Body of pancreas (tissue), 4 donors: Measurements from ENCODE around the gene COBL. TPM values are rescaled to one million over a fixed set of nuclear protein-coding genes. Genes with fewer than 3 reads are reported as not detected.
"Not testable (repeated sequence)": the region's sequence is repeated elsewhere in the genome, so short reads cannot be mapped to it uniquely, and the experiment has no call there.

Source experiments
- ATAC-seq: fragments of 150-250 bp; one replicate; pipeline ENCODE4 v1.9.1; 2016
- DNase-seq, 4 donors: peaks; one replicate each; pipeline ENCODE4 v3.0.0-alpha.2; 2019
- H3K27ac ChIP-seq, 4 donors: fragments of 200-600 bp; sonication (generic); 1 replicate in 3 of 4; 2 replicates in 1 of 4; pipeline versions ENCODE4 v1.5.1 to v1.6.1; 2016 to 2019; ENCODE audit warnings: mild to moderate bottlenecking in 1 of 4, mixed read lengths in 1 of 4, moderate library complexity in 1 of 4
- H3K27me3 ChIP-seq, 2 donors: fragments of 200-600 bp; sonication (generic); one replicate each; pipeline ENCODE4 v1.6.0; 2016; ENCODE audit warnings: mild to moderate bottlenecking in 1 of 2
- H3K36me3 ChIP-seq, 2 donors: fragments of 200-600 bp; sonication (generic); replicated peaks in 1 of 2; 2 replicates each; pipeline ENCODE4 v1.5.1; 2016; ENCODE audit warnings: low read depth in 2 of 2; ENCODE audit not compliant: insufficient read depth in 1 of 2
- H3K4me1 ChIP-seq: fragments of 200-600 bp; sonication (generic); one replicate; pipeline ENCODE4 v1.6.0; 2016
- H3K4me3 ChIP-seq, 2 donors: fragments of 200-600 bp; sonication (generic); 1 replicate in 1 of 2; 2 replicates in 1 of 2; pipeline ENCODE4 v1.5.1; 2016 to 2019
- H3K9me3 ChIP-seq, 3 donors: fragments of 200-600 bp; sonication (generic); 1 replicate in 2 of 3; 2 replicates in 1 of 3; pipeline ENCODE4 v1.5.1; 2016
- CTCF ChIP-seq, 7 experiments: fragments of 450-650 bp in 4 of 7; fragments of 200-600 bp in 3 of 7; sonication (generic) in 3 of 7; IDR thresholded peaks; one replicate each; pipeline ENCODE4 v1.5.1; 2016 to 2019; ENCODE audit warnings: antibody characterized with exemption in 7 of 7
- POLR2A ChIP-seq, 3 donors: fragments of 450-650 bp; IDR thresholded peaks; one replicate each; pipeline ENCODE4 v1.6.1; 2016; ENCODE audit warnings: antibody characterized with exemption in 3 of 3, mild to moderate bottlenecking in 2 of 3
- WGBS, 2 donors: methylation state at CpG; one replicate each; pipeline ENCODE4 v1.1.5; 2017; 5-methylcytosine and 5-hydroxymethylcytosine counted together
- intact Hi-C: fragments of 100-400 bp; cut with DNase I; formaldehyde crosslinking; loops from one replicate; pipeline ENCODE4 v1.15.1; 2023
- total RNA-seq, 2 donors: library from RNA; depleted of rRNA; stranded (reverse); fragments of >200 nt; gene quantifications; one replicate each; pipeline ENCODE4 v1.1.0, GENCODE V29; 2016

Gene COBL
- total RNA-seq, 2 donors from 2014 or later = 22.3 to 25.4 TPM

GRCh38 chr7:50994753-50995319, 321.8 kb downstream of the COBL start:
- Histone ChIP-seq H3K4me1 (no peaks in the 10 kb centered on the region), H3K36me3 (no peaks in the 10 kb centered on the region), H3K4me3 (no peak overlapping the region), H3K27me3 (no peaks in the 10 kb centered on the region), H3K27ac (no peak overlapping the region), H3K9me3 (no peaks in the 10 kb centered on the region)
- TF ChIP-seq POLR2A (IDR thresholded peaks at IDR 0.05) = no peak
- no peak for TF ChIP-seq CTCF (IDR thresholded peaks at IDR 0.05)
- intact Hi-C loops = no loop called here
- no peak for ATAC-seq
- DNase-seq = no peak
- 78 to 98% methylated on average over 5 of the region's 5 CpGs for WGBS, 2 donors

- H3K27me3 ChIP-seq, H3K36me3 ChIP-seq, H3K9me3 ChIP-seq, ATAC-seq, H3K4me3 ChIP-seq, H3K4me1 ChIP-seq, DNase-seq, intact Hi-C loops, H3K27ac ChIP-seq: not testable (repeated sequence)
- 91 to 92% methylated on average over 1 of the region's 1 CpG for WGBS, 2 donors
Measured at GRCh38 chr7:50990214-50990613, 326.4 kb downstream of the COBL start.

DNA sequence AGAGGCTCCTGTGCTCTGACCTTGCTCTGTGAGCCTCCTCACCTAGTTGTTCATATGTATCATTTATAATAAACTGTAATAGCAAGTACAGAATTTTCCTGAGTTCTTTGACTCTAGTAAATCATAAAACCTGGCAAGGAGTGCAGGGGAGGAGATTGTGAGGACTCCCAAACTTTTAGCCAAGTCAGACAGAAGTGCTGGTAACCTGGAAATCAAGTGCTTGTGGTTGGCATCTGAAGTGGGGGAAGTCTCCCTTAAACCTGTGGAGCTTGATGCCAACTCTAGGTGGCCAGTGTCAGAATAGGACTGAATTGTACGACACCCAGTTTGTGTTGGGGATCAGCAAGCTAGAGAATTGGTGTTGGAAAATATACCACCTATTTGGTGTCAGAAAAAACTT, 327.6 kb downstream of the COBL start:
- ATAC-seq (no peak), DNase-seq (no peak)
- H3K27me3 ChIP-seq = no peaks in the 10 kb centered on the region
- H3K27ac ChIP-seq = no peak overlapping the region
- no peaks in the 10 kb centered on the region for H3K36me3 ChIP-seq
- TF ChIP-seq CTCF (IDR thresholded peaks at IDR 0.05) (no peak), POLR2A (IDR thresholded peaks at IDR 0.05) (no peak)
- intact Hi-C loops = no loop called here
- WGBS, 2 donors = 89 to 95% methylated on average over 1 of the region's 1 CpG
- no peak overlapping the region for H3K4me3 ChIP-seq
- H3K4me1 ChIP-seq = no peaks in the 10 kb centered on the region
- H3K9me3 ChIP-seq = no peaks in the 10 kb centered on the region

DNA sequence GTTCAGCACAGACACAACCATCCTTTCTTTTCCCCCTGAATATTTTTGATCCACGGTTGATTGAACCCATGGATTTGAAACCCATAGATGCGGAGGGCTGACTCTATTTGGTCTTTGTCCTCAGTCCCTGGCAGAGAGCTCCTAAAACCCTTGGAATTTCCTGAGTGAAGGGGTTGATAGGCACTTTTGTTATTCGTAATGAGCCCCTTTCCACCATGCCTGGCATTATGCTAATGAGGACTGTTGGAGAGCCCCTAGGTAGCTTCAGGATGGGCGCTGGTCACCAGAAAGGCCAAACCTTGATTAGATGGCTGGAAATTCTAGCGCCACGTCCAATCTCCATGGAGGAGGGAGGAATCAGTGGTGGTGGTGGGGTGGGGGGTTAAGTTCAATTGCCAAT, 328.1 kb downstream of the COBL start:
- intact Hi-C loops = no loop called here
- TF ChIP-seq CTCF (IDR thresholded peaks at IDR 0.05) (no peak), POLR2A (IDR thresholded peaks at IDR 0.05) (no peak)
- Histone ChIP-seq H3K4me1 (no peaks in the 10 kb centered on the region), H3K36me3 (no peaks in the 10 kb centered on the region), H3K4me3 (no peak overlapping the region), H3K27me3 (no peaks in the 10 kb centered on the region), H3K9me3 (no peaks in the 10 kb centered on the region), H3K27ac (no peak overlapping the region)
- WGBS, 2 donors = 94 to 96% methylated on average over 6 of the region's 6 CpGs
- ATAC-seq (no peak), DNase-seq (no peak)

DNA sequence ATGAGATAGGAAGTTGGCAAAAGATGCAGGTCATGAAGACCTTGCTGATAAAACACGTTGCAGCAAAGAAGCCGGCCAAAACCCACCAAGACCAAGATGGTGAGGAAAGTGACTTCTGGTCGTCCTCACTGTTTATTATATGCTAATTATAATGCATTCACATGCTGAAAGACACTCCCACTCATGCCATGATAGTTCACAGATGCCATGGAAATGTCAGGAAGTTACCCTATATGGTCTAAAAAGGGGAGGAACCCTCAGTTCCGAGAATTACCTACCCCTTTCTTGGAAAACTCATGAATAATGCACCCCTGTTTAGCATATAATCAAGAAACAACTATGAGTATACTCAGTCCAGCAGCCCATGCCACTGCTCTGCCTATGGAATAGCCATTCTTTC, 331.5 kb downstream of the COBL start:
- no peak overlapping the region for H3K27ac ChIP-seq
- no peaks in the 10 kb centered on the region for H3K27me3 ChIP-seq
- H3K36me3 ChIP-seq = no peaks in the 10 kb centered on the region
- no peak for ATAC-seq
- 54 to 76% methylated on average over 4 of the region's 4 CpGs for WGBS, 2 donors
- no peak for DNase-seq
- intact Hi-C loops = no loop called here
- no peaks in the 10 kb centered on the region for H3K4me1 ChIP-seq
- no peak for TF ChIP-seq CTCF (IDR thresholded peaks at IDR 0.05)
- no peak for TF ChIP-seq POLR2A (IDR thresholded peaks at IDR 0.05)
- H3K4me3 ChIP-seq = no peak overlapping the region
- H3K9me3 ChIP-seq = no peaks in the 10 kb centered on the region
